NOMO-1 treated with DMSO at 0.1 percent for 48 hours (cell line): ENCODE data around the gene HMGXB4.

ENCODE experiments used
- DNase-seq: peaks from one replicate; lab custom pipeline; 2025; ENCODE audit not compliant: unreplicated experiment; lab: John Stamatoyannopoulos, UW

Gene HMGXB4

GRCh38 chr22:35325209-35325608, 67.9 kb downstream of the HMGXB4 start:
- DNase-seq: no peak

DNA sequence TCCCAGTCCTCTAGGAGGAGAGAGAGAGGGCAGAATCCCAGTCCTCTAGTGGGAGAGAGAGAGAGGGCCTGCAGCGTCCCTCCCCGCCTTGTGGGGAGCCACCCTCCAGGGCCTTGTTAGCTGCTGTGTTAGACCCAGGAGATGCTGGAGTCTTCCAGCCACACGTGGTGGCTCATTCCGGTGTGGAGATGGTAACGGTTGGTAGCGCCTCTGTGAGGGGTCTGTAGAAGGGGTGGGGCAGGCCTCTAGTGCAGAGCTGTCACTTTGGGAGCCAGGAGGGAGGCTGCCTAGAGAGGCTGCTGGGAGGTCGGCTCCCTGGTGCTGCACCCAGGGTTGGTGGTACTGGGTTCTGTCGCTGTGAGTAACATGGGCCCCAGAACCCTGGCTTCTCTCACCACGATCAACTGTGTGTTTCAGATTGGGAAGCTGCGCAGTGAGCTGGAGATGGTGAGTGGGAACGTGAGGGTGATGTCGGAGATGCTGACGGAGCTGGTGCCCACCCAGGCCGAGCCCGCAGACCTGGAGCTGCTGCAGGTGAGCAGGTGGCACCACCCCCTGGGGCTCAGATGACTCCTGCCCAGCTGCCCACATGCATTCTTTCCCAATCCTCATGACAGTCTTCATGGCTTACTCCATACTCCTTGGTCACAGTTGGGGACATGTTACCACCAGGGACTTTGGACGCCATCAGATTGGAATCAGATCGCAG, 69.7 kb downstream of the HMGXB4 start:
- DNase-seq: no peak

DNA sequence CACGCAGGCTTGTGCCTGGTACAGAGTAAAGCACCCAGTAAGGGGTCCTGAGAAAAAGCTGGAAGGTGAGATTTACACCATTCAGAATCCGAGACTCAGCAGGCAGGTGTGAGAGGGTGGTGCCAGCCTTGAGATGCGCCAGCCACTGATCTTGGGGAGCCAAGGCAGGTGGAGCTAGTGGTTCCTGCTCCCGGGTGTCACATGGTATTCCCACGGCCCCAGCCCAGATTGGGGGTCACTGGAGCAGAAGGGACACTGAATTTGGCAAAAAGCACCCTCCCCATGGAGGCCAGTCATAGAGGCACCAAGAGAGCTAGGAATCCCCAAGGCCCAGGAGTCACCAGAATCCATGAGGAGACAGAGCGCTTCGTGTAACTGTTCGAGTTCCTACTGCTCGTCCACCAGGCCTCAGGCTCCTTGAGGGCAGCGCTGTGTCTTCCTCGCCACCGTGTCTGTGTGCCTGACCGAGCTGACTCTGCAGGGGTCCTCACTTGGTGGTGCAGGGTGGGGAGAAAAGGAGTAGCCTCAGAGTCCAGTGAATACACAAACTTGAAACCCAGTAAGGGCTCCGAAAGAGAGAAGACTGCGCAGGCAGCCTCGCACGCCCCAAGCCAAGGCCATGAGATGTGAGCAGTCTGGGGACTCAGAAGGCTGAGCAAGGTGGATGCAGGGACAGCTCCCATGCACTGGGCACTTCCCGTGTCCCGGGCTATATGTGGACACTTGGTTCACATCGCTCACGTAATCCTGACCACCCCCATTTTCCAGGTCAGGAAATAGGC, 70.6 kb downstream of the HMGXB4 start:
- DNase-seq: no peak

- peak; percentile 83 for DNase-seq
These were observed 71.2 kb downstream of the HMGXB4 start for GRCh38 chr22:35328472-35328885.

- peak; percentile 22 for DNase-seq
These were observed 72.0 kb downstream of the HMGXB4 start for GRCh38 chr22:35329114-35329847.

DNA sequence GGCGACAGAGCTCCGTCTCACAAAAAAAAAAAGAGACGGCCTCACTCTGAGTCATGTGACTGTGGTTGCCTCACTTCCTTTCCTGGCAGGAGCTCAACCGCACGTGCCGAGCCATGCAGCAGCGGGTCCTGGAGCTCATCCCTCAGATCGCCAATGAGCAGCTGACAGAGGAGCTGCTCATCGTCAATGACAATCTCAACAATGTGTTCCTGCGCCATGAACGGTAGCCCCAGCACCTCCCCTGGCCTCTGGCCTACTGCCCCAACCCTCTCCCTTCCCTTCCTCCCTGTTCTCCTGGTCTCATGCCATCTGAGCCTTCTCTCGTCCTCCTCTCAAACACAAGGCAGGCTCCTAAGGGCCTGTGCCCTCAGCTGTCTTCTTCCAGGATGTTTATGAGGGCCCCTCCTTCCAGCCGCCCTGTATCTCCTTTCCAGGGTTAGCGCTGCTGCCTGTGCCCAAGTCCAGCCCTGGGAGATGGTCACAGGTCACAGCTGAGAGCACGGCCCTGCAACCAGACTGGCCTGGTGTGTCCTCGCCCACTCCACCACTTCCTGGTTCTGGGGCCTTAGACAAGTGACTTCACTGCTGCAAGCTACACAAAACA, 73.1 kb downstream of the HMGXB4 start:
- peak; percentile 86 for DNase-seq

DNA sequence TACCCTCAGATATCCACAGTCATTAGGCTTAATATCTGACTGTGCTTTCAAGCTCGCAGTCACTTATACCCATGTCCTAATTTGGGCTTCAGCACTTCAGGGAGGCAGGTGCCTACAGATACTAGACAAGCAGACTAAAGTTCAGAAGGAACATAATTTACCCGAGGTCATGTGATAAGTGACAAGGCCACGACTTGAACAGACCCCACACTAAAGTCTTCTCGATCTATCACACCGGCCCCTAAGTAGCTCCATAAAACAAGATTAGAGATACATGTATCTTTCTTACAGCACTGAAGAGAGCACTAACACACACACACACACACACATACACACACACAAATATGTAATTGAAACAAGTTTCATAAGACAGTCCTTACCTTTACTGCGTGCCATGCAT, 75.0 kb downstream of the HMGXB4 start:
- no peak for DNase-seq

- DNase-seq: no peak
These were observed 75.9 kb downstream of the HMGXB4 start for GRCh38 chr22:35333220-35333619.

DNA sequence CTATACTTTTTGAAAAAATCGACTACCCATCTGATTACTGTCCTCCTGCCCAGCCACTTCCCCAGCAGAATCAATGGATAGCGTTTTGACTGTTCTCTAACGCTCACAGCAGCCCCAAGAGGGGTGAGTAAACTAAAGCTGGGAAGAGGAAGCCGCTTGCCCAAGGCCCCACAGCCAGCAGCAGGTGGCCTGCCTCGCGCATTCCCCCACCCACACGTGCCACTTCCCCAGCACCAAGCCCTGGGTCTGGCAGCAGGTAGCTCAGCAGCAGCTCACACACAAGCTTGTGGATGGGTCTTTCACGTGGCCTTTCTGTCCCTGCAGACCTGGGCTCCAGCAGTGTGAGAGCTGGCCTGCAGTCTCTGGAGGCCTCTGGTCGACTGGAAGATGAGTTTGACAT, 76.7 kb downstream of the HMGXB4 start:
- DNase-seq: peak; percentile 29

- no peak for DNase-seq
These were observed 78.2 kb downstream of the HMGXB4 start for GRCh38 chr22:35335468-35335867.

DNA sequence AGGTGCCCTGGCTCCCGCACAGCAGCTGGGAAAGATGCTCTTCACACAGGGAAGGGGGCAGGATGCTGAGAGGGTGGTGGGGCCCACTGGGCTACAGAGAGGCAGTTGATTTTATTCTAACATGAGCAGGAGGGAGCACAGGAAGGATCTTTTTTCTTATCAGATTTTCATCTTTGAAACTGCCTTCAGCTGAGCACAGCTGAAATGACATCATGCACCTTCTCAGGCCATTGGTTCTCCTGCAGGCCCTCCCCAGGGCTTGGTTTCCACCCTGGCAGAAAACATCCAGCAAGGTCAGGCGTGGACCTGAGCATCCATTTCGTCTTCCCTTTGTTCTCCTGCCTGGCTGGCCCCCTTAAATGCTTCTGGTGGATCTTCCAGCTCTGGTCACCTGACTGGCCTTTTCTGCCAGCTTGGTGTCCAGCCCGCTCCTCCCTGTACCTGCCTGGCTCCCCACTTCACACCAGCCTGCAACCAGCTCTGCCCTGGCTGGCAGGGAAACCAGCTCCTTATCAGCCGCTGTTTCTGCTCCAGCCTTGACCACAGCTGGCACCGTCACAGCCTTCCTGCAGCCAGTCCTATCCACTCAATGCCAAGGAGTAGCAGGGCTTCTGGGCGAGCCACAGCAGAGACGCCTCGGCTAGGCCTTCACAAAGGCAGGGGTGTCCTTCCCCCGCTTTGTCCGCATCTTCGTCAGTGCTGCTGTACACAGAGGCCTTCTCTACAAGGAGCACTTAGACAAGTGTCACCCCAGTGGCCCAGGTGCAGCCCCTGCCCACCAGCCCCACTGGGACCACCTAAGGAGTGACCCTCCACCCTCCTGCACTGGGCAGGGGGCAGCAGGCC, 78.9 kb downstream of the HMGXB4 start:
- DNase-seq: no peak

GRCh38 chr22:35337932-35338331, 80.6 kb downstream of the HMGXB4 start:
- no peak for DNase-seq

DNA sequence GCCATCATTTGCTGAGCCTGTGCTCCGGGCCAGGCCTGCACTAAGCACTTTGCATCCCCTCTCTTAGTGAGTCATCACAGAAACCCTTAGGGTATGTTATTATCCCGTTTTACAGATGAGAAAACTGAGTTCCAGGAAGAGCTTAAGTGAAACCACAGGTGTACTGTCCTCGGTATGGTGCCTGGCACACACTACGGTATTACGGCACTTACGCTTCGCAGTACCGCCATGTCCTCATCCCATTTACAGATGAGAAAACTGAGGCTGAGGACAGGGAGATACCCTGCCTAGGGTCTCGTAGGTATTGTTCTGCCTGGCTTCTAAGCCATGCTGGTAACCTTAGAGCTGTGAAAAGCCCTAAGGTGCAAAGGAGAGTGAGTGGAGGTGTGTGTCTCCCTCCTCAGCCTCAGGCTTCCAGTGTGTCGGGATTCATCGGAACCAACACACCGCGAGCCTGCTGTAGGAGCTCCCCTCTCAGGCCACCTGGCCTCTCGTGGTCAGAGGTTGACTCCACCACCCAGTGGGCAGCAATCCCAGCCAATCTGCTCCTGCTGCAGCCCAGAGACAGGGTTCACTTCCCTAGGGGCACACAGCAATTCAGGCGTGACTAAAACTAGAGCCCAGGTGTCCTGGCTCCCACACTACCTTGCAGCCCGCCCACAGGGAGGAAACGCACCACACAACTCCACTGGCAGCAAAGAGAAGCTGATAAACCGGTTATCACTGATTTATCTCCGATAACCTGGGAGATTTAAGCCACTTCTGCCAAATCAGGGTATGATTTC, 84.0 kb downstream of the HMGXB4 start:
- no peak for DNase-seq

DNA sequence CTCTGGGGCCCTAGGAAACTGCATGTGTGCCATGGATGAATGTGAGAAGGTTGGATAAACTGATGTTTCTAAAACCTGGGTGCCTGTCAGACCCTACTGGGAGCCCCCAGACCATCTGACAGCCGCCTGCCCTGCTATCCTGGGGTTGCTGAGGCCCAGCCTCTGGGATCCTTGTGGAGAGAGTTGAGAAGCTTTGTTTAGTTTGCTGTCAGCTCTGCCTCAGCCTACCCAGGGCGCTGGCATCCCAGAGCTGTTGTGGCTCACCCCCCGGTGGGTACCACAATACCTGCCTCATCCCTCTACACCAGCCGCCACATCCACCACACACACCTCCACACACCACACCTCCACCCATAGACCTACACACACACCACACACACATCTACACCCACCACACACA, 85.1 kb downstream of the HMGXB4 start:
- DNase-seq: no peak

DNA sequence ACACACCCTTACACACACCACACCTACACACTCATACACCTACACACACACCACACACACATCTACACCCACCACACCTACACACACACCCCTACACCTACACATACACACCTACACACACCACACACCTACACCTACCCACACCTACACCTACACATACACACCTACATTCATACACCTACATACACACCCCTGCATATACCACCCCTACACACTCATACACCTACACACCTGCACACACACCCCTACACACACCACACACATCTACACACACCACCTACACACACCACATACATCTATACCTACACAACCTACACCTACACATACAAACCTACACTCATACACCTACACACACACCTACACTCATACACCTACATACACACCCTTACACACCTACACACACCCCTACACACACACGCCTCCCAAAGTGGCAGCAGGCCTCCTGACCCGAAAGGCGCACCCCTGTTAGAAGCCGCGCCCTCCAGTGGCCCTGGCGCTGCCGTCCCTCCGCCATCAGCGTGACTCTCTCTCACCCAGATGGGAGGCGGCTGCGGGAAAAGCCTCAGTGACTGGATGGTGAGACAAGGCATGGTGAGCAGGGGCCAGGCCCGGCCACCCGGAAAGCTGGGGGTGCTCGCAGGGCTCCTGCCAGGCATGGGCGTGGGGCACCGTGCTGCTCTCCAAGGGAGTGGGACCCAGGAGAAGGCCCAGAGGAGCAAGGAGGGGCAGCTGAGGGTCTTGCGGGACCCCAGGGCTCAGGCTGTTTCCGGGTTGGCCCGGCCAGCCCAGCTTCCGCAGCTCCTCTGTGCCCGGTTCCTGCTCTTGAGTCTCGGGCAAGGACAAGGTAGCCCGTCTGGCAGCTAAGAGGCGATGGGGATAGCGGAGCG, 86.6 kb downstream of the HMGXB4 start:
- no peak for DNase-seq

GRCh38 chr22:35344956-35345690, 87.8 kb downstream of the HMGXB4 start:
- DNase-seq: no peak
